Measurements from ENCODE around the gene CPT2.
A peak's percentile ranks its signal among the peaks of the same experiment; 100 is the strongest.

The CPT2 gene

DNA sequence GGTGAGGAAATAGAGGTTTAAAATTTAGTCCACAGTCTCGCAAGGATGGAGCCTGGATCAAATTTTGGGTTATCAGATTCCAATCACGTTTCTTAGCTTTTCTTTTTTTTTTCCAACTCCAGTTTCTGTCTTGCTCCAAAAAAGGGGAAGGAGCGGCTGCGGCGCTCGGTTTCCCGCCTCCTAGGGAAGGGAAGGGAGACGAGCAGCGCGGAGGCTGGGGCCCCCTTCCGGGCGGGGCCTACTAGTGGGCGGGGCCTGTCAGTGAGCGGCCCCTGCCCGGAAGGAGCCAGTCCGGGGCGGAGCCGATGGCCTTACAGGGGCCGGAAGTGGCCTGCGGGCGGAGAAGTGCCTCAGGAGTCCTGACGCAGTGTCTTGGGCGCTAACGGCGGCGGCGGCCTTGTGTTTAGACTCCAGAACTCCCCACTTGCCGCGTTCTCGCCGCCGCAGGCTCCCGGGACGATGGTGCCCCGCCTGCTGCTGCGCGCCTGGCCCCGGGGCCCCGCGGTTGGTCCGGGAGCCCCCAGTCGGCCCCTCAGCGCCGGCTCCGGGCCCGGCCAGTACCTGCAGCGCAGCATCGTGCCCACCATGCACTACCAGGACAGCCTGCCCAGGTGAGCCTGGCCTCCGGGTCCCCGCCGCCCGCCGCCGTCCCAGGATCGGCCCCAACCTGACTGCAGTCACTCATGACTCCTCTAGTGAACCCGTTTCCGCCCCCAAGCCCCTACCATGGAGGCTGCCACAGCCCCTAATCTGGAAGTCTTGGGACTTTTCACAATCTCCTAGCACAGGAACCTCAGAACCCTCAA, at the start of gene CPT2:
TSS of gene CPT2 (plus strand) at position 340 of the 806 bp plus-strand sequence. CDS start at position 460, 120 bp downstream.
- Histone ChIP-seq H3K9ac (ENCODE audit: low read length) (peak within 1 kb of the TSS; percentile 97), H3K36me3 (ENCODE audit: control insufficient read depth, insufficient read depth, low read length, severe bottlenecking) (peaks cover 10% of the 10 kb centered on the region), H3K4me1 (ENCODE audit: control insufficient read depth, insufficient read depth, low read length) (peaks cover 41% of the 10 kb centered on the region), H3K27me3 (replicated peaks; ENCODE audit: control insufficient read depth, insufficient read depth, low read length) (no peaks in the 10 kb centered on the region), H3K9me3 (ENCODE audit: control insufficient read depth, low read length) (no peaks in the 10 kb centered on the region), H3K4me3 (ENCODE audit: low read length) (peak within 1 kb of the TSS; percentile 95)
- DNase-seq (ENCODE audit: low read depth), result peak; percentile 97

- no peak overlapping the region for H3K9ac ChIP-seq (ENCODE audit: low read length)
- H3K36me3 ChIP-seq (ENCODE audit: control insufficient read depth, insufficient read depth, low read length, severe bottlenecking), result no peaks in the 10 kb centered on the region
- H3K9me3 ChIP-seq (ENCODE audit: control insufficient read depth, low read length), result no peaks in the 10 kb centered on the region
- no peaks in the 10 kb centered on the region for H3K27me3 ChIP-seq (replicated peaks; ENCODE audit: control insufficient read depth, insufficient read depth, low read length)
- H3K4me1 ChIP-seq (ENCODE audit: control insufficient read depth, insufficient read depth, low read length), result peaks cover 21% of the 10 kb centered on the region
- DNase-seq (ENCODE audit: low read depth), result peak; percentile 15
- H3K4me3 ChIP-seq (ENCODE audit: low read length), result no peak overlapping the region
These were observed 49.5 kb upstream of the CPT2 start for GRCh38 chr1:53147174-53147573.

GRCh38 chr1:53148123-53148522, 48.5 kb upstream of the CPT2 start:
- no peaks in the 10 kb centered on the region for H3K9me3 ChIP-seq (ENCODE audit: control insufficient read depth, low read length)
- H3K4me3 ChIP-seq (ENCODE audit: low read length), result no peak overlapping the region
- H3K36me3 ChIP-seq (ENCODE audit: control insufficient read depth, insufficient read depth, low read length, severe bottlenecking), result no peaks in the 10 kb centered on the region
- no peak for DNase-seq (ENCODE audit: low read depth)
- no peaks in the 10 kb centered on the region for H3K27me3 ChIP-seq (replicated peaks; ENCODE audit: control insufficient read depth, insufficient read depth, low read length)
- no peak overlapping the region for H3K9ac ChIP-seq (ENCODE audit: low read length)
- peaks cover 21% of the 10 kb centered on the region for H3K4me1 ChIP-seq (ENCODE audit: control insufficient read depth, insufficient read depth, low read length)

GRCh38 chr1:53153752-53154151, 42.9 kb upstream of the CPT2 start:
- H3K36me3 ChIP-seq (ENCODE audit: control insufficient read depth, insufficient read depth, low read length, severe bottlenecking), result no peaks in the 10 kb centered on the region

GRCh38 chr1:53154859-53155438, 41.7 kb upstream of the CPT2 start:
- Histone ChIP-seq H3K36me3 (ENCODE audit: control insufficient read depth, insufficient read depth, low read length, severe bottlenecking) (no peaks in the 10 kb centered on the region), H3K4me1 (ENCODE audit: control insufficient read depth, insufficient read depth, low read length) (no peaks in the 10 kb centered on the region), H3K27me3 (replicated peaks; ENCODE audit: control insufficient read depth, insufficient read depth, low read length) (no peaks in the 10 kb centered on the region), H3K4me3 (ENCODE audit: low read length) (no peak overlapping the region), H3K9ac (ENCODE audit: low read length) (no peak overlapping the region), H3K9me3 (ENCODE audit: control insufficient read depth, low read length) (no peaks in the 10 kb centered on the region)
- DNase-seq (ENCODE audit: low read depth), result no peak

More at GRCh38 chr1:53153752-53154151, 42.9 kb upstream of the CPT2 start:
- Histone ChIP-seq H3K4me1 (ENCODE audit: control insufficient read depth, insufficient read depth, low read length) (no peaks in the 10 kb centered on the region), H3K9me3 (ENCODE audit: control insufficient read depth, low read length) (no peaks in the 10 kb centered on the region), H3K27me3 (replicated peaks; ENCODE audit: control insufficient read depth, insufficient read depth, low read length) (no peaks in the 10 kb centered on the region), H3K4me3 (ENCODE audit: low read length) (no peak overlapping the region), H3K9ac (ENCODE audit: low read length) (no peak overlapping the region)
- DNase-seq (ENCODE audit: low read depth), result peak; percentile 20

GRCh38 chr1:53155534-53155933, 41.1 kb upstream of the CPT2 start:
- no peaks in the 10 kb centered on the region for H3K27me3 ChIP-seq (replicated peaks; ENCODE audit: control insufficient read depth, insufficient read depth, low read length)
- H3K4me1 ChIP-seq (ENCODE audit: control insufficient read depth, insufficient read depth, low read length), result no peaks in the 10 kb centered on the region
- no peaks in the 10 kb centered on the region for H3K36me3 ChIP-seq (ENCODE audit: control insufficient read depth, insufficient read depth, low read length, severe bottlenecking)
- H3K9me3 ChIP-seq (ENCODE audit: control insufficient read depth, low read length), result no peaks in the 10 kb centered on the region
- no peak overlapping the region for H3K4me3 ChIP-seq (ENCODE audit: low read length)
- H3K9ac ChIP-seq (ENCODE audit: low read length), result no peak overlapping the region
- no peak for DNase-seq (ENCODE audit: low read depth)

DNA sequence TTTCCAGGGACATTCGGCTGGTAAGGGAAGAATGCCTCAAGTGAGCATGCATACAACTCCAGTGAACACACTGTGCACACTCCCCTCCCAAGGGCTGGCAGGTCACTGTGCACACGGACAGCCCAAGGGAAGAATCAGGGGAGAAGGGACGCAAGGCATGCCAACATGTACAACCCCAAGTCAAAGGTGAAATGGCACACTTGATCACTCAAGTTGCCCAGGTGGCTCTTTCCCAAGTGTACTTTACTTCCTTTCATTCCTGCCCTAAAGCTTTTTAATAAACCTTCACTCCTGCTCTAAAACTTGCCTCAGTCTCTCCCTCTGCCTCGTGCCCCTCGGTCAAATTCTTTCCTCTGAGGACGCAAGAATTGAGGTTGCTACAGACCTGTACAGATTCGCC, 40.7 kb upstream of the CPT2 start:
- Histone ChIP-seq H3K9ac (ENCODE audit: low read length) (no peak overlapping the region), H3K4me3 (ENCODE audit: low read length) (no peak overlapping the region), H3K36me3 (ENCODE audit: control insufficient read depth, insufficient read depth, low read length, severe bottlenecking) (no peaks in the 10 kb centered on the region), H3K27me3 (replicated peaks; ENCODE audit: control insufficient read depth, insufficient read depth, low read length) (no peaks in the 10 kb centered on the region), H3K4me1 (ENCODE audit: control insufficient read depth, insufficient read depth, low read length) (no peaks in the 10 kb centered on the region), H3K9me3 (ENCODE audit: control insufficient read depth, low read length) (no peaks in the 10 kb centered on the region)
- DNase-seq (ENCODE audit: low read depth), result no peak

DNA sequence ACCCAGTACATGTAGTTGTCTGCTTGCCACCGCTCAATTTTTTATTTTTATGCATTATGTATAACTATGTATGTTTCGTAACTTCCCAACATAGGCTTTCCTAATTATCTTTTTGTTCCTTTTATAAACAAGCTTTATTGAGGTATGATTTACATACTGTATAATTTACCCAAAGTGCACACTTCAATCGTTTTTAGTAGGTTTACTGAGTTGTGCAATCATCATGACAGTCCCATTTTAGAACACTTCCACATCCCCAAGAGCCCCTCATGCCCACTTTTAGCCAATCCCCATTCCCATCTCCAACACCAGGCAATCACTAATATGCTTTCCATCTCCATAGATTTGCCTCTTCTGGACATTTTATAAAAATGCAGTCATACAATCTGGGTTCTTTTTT, 39.8 kb upstream of the CPT2 start:
- H3K36me3 ChIP-seq (ENCODE audit: control insufficient read depth, insufficient read depth, low read length, severe bottlenecking), result no peaks in the 10 kb centered on the region
- DNase-seq (ENCODE audit: low read depth), result no peak
- no peaks in the 10 kb centered on the region for H3K9me3 ChIP-seq (ENCODE audit: control insufficient read depth, low read length)
- H3K27me3 ChIP-seq (replicated peaks; ENCODE audit: control insufficient read depth, insufficient read depth, low read length), result no peaks in the 10 kb centered on the region
- no peaks in the 10 kb centered on the region for H3K4me1 ChIP-seq (ENCODE audit: control insufficient read depth, insufficient read depth, low read length)
- H3K4me3 ChIP-seq (ENCODE audit: low read length), result no peak overlapping the region
- no peak overlapping the region for H3K9ac ChIP-seq (ENCODE audit: low read length)

GRCh38 chr1:53158900-53159299, 37.7 kb upstream of the CPT2 start:
- Histone ChIP-seq H3K36me3 (ENCODE audit: control insufficient read depth, insufficient read depth, low read length, severe bottlenecking) (no peaks in the 10 kb centered on the region), H3K9ac (ENCODE audit: low read length) (no peak overlapping the region), H3K4me1 (ENCODE audit: control insufficient read depth, insufficient read depth, low read length) (peaks cover 6% of the 10 kb centered on the region), H3K4me3 (ENCODE audit: low read length) (no peak overlapping the region), H3K27me3 (replicated peaks; ENCODE audit: control insufficient read depth, insufficient read depth, low read length) (no peaks in the 10 kb centered on the region), H3K9me3 (ENCODE audit: control insufficient read depth, low read length) (no peaks in the 10 kb centered on the region)
- no peak for DNase-seq (ENCODE audit: low read depth)

DNA sequence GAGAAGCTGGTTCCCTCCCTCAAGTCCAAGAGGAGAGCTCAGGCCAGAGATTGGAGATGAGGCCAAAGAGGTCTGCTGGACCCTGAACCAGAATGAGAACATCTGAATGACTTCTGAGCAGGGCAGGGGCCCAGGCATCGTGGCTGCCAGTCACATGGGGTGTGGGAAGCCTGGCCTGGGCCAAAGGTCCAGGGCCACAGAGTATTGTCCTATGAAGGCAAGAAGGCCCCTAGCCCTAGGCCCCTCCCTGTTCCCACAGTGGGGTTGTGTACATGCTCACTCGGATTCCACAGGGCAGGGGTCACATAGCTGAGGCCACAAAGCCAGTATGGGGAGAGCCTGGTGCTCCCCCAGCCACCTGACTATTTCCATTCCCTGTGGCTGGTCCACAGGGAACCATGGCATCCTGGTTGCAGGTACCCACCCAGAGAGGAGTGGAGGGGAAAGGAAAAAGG, 35.7 kb upstream of the CPT2 start:
- H3K27me3 ChIP-seq (replicated peaks; ENCODE audit: control insufficient read depth, insufficient read depth, low read length), result no peaks in the 10 kb centered on the region
- H3K4me1 ChIP-seq (ENCODE audit: control insufficient read depth, insufficient read depth, low read length), result peaks cover 10% of the 10 kb centered on the region
- no peak for DNase-seq (ENCODE audit: low read depth)
- H3K9ac ChIP-seq (ENCODE audit: low read length), result no peak overlapping the region
- H3K4me3 ChIP-seq (ENCODE audit: low read length), result no peak overlapping the region
- H3K36me3 ChIP-seq (ENCODE audit: control insufficient read depth, insufficient read depth, low read length, severe bottlenecking), result no peaks in the 10 kb centered on the region
- no peaks in the 10 kb centered on the region for H3K9me3 ChIP-seq (ENCODE audit: control insufficient read depth, low read length)

DNA sequence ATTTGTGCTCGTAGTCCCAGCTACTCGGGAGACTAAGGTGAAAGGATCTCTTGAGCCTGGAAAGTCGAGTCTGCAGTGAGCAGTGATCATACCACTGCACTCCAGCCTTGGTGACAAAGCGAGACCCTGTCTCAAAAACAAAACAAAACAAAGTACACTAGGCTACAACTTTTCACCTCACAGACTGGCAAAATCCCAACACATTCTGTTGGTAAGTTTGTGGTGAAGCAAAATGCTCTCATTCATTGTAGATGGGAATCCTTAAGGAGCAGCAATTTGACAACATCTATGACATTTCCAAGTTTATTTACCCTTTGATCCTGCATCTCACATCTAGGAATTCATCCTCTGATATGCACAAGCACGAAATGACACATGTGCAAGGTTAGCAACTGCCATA, 34.0 kb upstream of the CPT2 start:
- H3K9ac ChIP-seq (ENCODE audit: low read length), result no peak overlapping the region
- peaks cover 15% of the 10 kb centered on the region for H3K4me1 ChIP-seq (ENCODE audit: control insufficient read depth, insufficient read depth, low read length)
- no peaks in the 10 kb centered on the region for H3K36me3 ChIP-seq (ENCODE audit: control insufficient read depth, insufficient read depth, low read length, severe bottlenecking)
- no peak overlapping the region for H3K4me3 ChIP-seq (ENCODE audit: low read length)
- H3K9me3 ChIP-seq (ENCODE audit: control insufficient read depth, low read length), result no peaks in the 10 kb centered on the region
- no peak for DNase-seq (ENCODE audit: low read depth)
- no peaks in the 10 kb centered on the region for H3K27me3 ChIP-seq (replicated peaks; ENCODE audit: control insufficient read depth, insufficient read depth, low read length)

All from adipocyte (in vitro differentiated cells).